Body of pancreas (tissue), 4 donors: ENCODE measurements around the gene SEMA3G.

Experiments
- CTCF ChIP-seq, 7 experiments: fragments of 450-650 bp in 4 of 7; fragments of 200-600 bp in 3 of 7; sonication (generic) in 3 of 7; IDR thresholded peaks; one replicate each; pipeline ENCODE4 v1.5.1; 2016 to 2019; ENCODE audit warnings: antibody characterized with exemption in 7 of 7
- POLR2A ChIP-seq, 3 donors: fragments of 450-650 bp; IDR thresholded peaks; one replicate each; pipeline ENCODE4 v1.6.1; 2016; ENCODE audit warnings: antibody characterized with exemption in 3 of 3, mild to moderate bottlenecking in 2 of 3

DNA sequence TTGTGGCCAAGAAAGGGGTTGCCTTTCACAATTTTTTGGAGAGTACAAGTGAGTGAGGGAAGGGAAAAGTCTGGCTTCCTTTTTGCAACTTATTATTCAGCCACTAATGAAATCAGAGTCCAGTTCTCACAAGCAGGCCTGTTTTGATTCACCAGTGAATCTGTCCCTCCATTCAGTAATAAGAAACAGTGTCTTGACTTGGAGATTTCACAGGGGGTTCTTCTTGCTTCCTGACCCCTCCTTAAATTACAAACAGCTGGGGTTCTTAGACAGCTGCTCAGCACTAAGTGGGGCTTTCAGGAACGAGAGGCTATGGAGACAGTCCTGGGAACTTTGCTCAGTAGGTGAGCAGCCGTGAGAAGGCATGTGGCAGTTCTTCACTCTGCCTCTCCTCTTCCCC is 24.5 kb downstream of the SEMA3G start:
- TF ChIP-seq POLR2A (IDR thresholded peaks at IDR 0.05) (no peak), CTCF (IDR thresholded peaks at IDR 0.05) (no peak)
